ENCODE data around the gene PRH1. TPM values are rescaled to one million over a fixed set of nuclear protein-coding genes. Genes with fewer than 3 reads are reported as not detected.

Gene PRH1
- total RNA-seq, 1 experiment from 2014 or later: 5.9 TPM

DNA sequence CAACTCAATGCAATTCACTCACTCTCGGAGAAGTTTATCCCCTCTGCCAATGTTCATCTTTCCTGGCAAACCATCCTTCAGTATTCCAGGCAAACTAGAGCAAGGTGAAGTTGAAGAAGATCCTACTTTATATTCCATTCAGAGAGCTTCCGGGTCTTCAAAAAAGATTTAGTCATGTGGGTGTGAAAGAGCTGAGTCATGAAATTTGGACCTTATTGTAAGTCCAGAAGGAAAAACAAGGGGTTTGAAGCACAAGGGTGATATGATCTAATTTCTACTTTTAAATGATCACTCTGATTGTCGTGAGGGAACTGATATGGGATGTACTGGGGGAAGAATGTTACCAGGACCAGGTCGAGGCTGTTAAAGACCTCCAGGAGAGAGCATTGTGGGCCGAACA lies 42.2 kb upstream of the PRH1 start:
- no peak overlapping the region for H2AFZ ChIP-seq (ENCODE audit: low read depth, low read length, poor library complexity, severe bottlenecking)
- no TSS peak for BruUV-seq (replicated peaks)

DNA sequence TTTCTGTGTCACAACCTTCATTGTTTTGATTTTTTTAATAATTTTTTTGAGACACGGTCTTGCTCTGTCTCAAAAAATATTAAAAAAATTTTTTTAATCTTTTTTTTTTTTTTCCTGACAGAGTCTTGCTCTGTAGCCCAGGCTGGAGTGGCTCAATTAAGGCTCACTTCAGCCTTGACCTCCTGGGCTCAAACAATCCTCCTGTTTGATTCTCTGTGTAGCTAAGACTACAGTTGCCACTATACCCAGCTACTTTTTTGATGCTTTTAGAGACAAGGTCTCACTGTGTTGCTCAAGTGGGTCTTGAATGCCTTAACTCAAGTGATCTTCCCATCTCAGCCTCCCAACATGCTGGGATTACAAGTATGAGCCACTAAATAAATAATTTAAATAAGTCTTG lies 35.8 kb upstream of the PRH1 start:
- no peak for DNase-seq (ENCODE audit: low read depth, low spot score)
- Histone ChIP-seq H3K36me3 (ENCODE audit: control insufficient read depth in 1 of 2, insufficient read depth in 2 of 2, low read length in 2 of 2) (no peaks in the 10 kb centered on the region), H4K20me1 (ENCODE audit: insufficient read depth) (no peaks in the 10 kb centered on the region), H3K4me1 (ENCODE audit: control insufficient read depth in 1 of 2, insufficient read depth in 2 of 2, low read length in 2 of 2) (no peaks in the 10 kb centered on the region), H3K4me2 (ENCODE audit: low read length) (no peak overlapping the region), H3K9me3 (ENCODE audit: control insufficient read depth in 1 of 2, insufficient read depth in 1 of 2, low read depth in 1 of 2, low read length in 2 of 2) (no peaks in the 10 kb centered on the region), H3K9me2 (ENCODE audit: insufficient read depth) (no peaks in the 10 kb centered on the region), H3K27me3 (ENCODE audit: insufficient read depth, low read length) (no peaks in the 10 kb centered on the region), H3K79me2 (ENCODE audit: insufficient read depth, low read length) (no peaks in the 10 kb centered on the region), H2AFZ (ENCODE audit: low read depth, low read length, poor library complexity, severe bottlenecking) (no peak overlapping the region), H3K9ac (ENCODE audit: low read length) (no peak overlapping the region), H3K4me3 (replicated peaks in 1 of 2; ENCODE audit: low read depth in 1 of 2, low read length in 2 of 2) (no peak overlapping the region), H3K27ac (ENCODE audit: low read depth, low read length) (no peak overlapping the region)
- ChIA-PET POLR2A (no interaction called here), RAD21 (ENCODE audit: low non-redundant PET in 1 of 2, low total read pairs in 2 of 2, uncharacterized antibody in 2 of 2, unreplicated experiment in 2 of 2) (no interaction called here), CTCF (no interaction called here)
- intact Hi-C loops (cut with micrococcal nuclease): no loop called here
- BruUV-seq (replicated peaks): no TSS peak
- no peak for ATAC-seq
- no peak for TF ChIP-seq EZH2 (IDR thresholded peaks at IDR 0.05)
- no peak for TF ChIP-seq CBX3 (IDR thresholded peaks at IDR 0.05; ENCODE audit: low read depth)
- TF ChIP-seq, protein P1, sequence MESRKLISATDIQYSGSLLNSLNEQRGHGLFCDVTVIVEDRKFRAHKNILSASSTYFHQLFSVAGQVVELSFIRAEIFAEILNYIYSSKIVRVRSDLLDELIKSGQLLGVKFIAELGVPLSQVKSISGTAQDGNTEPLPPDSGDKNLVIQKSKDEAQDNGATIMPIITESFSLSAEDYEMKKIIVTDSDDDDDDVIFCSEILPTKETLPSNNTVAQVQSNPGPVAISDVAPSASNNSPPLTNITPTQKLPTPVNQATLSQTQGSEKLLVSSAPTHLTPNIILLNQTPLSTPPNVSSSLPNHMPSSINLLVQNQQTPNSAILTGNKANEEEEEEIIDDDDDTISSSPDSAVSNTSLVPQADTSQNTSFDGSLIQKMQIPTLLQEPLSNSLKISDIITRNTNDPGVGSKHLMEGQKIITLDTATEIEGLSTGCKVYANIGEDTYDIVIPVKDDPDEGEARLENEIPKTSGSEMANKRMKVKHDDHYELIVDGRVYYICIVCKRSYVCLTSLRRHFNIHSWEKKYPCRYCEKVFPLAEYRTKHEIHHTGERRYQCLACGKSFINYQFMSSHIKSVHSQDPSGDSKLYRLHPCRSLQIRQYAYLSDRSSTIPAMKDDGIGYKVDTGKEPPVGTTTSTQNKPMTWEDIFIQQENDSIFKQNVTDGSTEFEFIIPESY (IDR thresholded peaks at IDR 0.05; ENCODE audit: extremely low read depth, insufficient replicate concordance, low read length): no peak
- TF ChIP-seq ELF1 (IDR thresholded peaks at IDR 0.05; ENCODE audit: borderline replicate concordance, low read depth): no peak
- no peak for TF ChIP-seq RAD21 (IDR thresholded peaks at IDR 0.05; ENCODE audit: low read depth)
- no peak for TF ChIP-seq ZNF274 (IDR thresholded peaks at IDR 0.05; ENCODE audit: low read depth, low read length)
- TF ChIP-seq, protein P2, sequence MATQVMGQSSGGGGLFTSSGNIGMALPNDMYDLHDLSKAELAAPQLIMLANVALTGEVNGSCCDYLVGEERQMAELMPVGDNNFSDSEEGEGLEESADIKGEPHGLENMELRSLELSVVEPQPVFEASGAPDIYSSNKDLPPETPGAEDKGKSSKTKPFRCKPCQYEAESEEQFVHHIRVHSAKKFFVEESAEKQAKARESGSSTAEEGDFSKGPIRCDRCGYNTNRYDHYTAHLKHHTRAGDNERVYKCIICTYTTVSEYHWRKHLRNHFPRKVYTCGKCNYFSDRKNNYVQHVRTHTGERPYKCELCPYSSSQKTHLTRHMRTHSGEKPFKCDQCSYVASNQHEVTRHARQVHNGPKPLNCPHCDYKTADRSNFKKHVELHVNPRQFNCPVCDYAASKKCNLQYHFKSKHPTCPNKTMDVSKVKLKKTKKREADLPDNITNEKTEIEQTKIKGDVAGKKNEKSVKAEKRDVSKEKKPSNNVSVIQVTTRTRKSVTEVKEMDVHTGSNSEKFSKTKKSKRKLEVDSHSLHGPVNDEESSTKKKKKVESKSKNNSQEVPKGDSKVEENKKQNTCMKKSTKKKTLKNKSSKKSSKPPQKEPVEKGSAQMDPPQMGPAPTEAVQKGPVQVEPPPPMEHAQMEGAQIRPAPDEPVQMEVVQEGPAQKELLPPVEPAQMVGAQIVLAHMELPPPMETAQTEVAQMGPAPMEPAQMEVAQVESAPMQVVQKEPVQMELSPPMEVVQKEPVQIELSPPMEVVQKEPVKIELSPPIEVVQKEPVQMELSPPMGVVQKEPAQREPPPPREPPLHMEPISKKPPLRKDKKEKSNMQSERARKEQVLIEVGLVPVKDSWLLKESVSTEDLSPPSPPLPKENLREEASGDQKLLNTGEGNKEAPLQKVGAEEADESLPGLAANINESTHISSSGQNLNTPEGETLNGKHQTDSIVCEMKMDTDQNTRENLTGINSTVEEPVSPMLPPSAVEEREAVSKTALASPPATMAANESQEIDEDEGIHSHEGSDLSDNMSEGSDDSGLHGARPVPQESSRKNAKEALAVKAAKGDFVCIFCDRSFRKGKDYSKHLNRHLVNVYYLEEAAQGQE (IDR thresholded peaks at IDR 0.05; ENCODE audit: low read depth): no peak
- TF ChIP-seq, protein P3, sequence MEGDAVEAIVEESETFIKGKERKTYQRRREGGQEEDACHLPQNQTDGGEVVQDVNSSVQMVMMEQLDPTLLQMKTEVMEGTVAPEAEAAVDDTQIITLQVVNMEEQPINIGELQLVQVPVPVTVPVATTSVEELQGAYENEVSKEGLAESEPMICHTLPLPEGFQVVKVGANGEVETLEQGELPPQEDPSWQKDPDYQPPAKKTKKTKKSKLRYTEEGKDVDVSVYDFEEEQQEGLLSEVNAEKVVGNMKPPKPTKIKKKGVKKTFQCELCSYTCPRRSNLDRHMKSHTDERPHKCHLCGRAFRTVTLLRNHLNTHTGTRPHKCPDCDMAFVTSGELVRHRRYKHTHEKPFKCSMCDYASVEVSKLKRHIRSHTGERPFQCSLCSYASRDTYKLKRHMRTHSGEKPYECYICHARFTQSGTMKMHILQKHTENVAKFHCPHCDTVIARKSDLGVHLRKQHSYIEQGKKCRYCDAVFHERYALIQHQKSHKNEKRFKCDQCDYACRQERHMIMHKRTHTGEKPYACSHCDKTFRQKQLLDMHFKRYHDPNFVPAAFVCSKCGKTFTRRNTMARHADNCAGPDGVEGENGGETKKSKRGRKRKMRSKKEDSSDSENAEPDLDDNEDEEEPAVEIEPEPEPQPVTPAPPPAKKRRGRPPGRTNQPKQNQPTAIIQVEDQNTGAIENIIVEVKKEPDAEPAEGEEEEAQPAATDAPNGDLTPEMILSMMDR (IDR thresholded peaks at IDR 0.05 in 2 of 3, conservative IDR thresholded peaks at IDR 0.05 in 1 of 3; ENCODE audit: borderline replicate concordance in 1 of 3, insufficient read depth in 1 of 3, low read depth in 2 of 3, low read length in 2 of 3): no peak
- TF ChIP-seq, protein P4, sequence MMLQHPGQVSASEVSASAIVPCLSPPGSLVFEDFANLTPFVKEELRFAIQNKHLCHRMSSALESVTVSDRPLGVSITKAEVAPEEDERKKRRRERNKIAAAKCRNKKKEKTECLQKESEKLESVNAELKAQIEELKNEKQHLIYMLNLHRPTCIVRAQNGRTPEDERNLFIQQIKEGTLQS (IDR thresholded peaks at IDR 0.05): no peak
- no peak for TF ChIP-seq JUND (IDR thresholded peaks at IDR 0.05)
- no peak for TF ChIP-seq EZH2phosphoT487 (IDR thresholded peaks at IDR 0.05; ENCODE audit: borderline replicate concordance)
- TF ChIP-seq, protein P5, sequence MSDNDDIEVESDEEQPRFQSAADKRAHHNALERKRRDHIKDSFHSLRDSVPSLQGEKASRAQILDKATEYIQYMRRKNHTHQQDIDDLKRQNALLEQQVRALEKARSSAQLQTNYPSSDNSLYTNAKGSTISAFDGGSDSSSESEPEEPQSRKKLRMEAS (IDR thresholded peaks at IDR 0.05): no peak
- no peak for TF ChIP-seq POLR2AphosphoS5 (IDR thresholded peaks at IDR 0.05; ENCODE audit: low read depth, low read length)

More for the DNA sequence above, 42.2 kb upstream of the PRH1 start:
- TF ChIP-seq SP1 (IDR thresholded peaks at IDR 0.05; ENCODE audit: low read depth): no peak
- POLR2A ChIA-PET: no interaction called here
- no peak for DNase-seq (ENCODE audit: low read depth, low spot score)
- CTCF ChIA-PET: no interaction called here
- Histone ChIP-seq H3K27me3 (ENCODE audit: insufficient read depth, low read length) (no peaks in the 10 kb centered on the region), H3K36me3 (ENCODE audit: control insufficient read depth in 1 of 2, insufficient read depth in 2 of 2, low read length in 2 of 2) (no peaks in the 10 kb centered on the region), H3K79me2 (ENCODE audit: insufficient read depth, low read length) (no peaks in the 10 kb centered on the region), H3K4me2 (ENCODE audit: low read length) (no peak overlapping the region), H3K27ac (ENCODE audit: low read depth, low read length) (no peak overlapping the region), H4K20me1 (ENCODE audit: insufficient read depth) (no peaks in the 10 kb centered on the region), H3K9me2 (ENCODE audit: insufficient read depth) (no peaks in the 10 kb centered on the region), H3K4me3 (replicated peaks in 1 of 2; ENCODE audit: low read depth in 1 of 2, low read length in 2 of 2) (no peak overlapping the region), H3K4me1 (ENCODE audit: control insufficient read depth in 1 of 2, insufficient read depth in 2 of 2, low read length in 2 of 2) (no peaks in the 10 kb centered on the region), H3K9ac (ENCODE audit: low read length) (no peak overlapping the region), H3K9me3 (ENCODE audit: control insufficient read depth in 1 of 2, insufficient read depth in 1 of 2, low read depth in 1 of 2, low read length in 2 of 2) (no peaks in the 10 kb centered on the region)
- intact Hi-C loops (cut with micrococcal nuclease): no loop called here
- RAD21 ChIA-PET (ENCODE audit: low non-redundant PET in 1 of 2, low total read pairs in 2 of 2, uncharacterized antibody in 2 of 2, unreplicated experiment in 2 of 2): no interaction called here
- ATAC-seq: no peak

Measured in HCT116 (cell line).